GM12875 (cell line): ENCODE data around the gene ZBED5.

Experiments
- H3K4me3 ChIP-seq: one replicate; pipeline ENCODE4 v1.5.1; 2011; ENCODE audit warnings: low read depth, low read length, control low read depth
- CTCF ChIP-seq: IDR thresholded peaks from 2 replicates; pipeline ENCODE4 v1.5.1; 2011; ENCODE audit warnings: low read depth, mild to moderate bottlenecking, control low read depth, inconsistent platforms, low read length, moderate library complexity, borderline replicate concordance; ENCODE audit not compliant: insufficient read depth

Gene ZBED5

GRCh38 chr11:10857709-10858438 is at the start of gene ZBED5:
Gene ZBED5, minus strand, starts transcription at chr11:10858053. Its CDS starts 3,108 bp downstream, at chr11:10854945.
- H3K4me3 ChIP-seq: peak within 1 kb of the TSS; percentile 84
- no peak for TF ChIP-seq CTCF

DNA sequence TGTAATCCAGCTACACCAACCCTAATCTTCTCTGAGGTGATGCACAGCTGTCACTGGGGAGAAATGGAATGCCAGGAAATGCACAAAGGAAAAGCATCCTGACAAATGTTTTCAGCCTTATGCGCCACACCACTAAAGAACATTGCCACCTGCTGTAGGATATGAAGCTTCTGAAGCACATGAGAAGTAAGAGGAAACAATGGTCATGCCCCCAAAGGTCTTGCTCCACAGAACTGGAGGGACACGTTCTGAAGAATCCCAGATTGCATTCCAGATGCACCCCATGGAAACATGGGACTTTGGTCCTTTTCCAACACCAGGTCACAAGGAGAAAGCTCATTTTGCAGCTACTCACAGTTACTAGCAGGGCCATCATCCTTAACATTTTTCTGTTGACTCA is 48.7 kb upstream of the ZBED5 start:
- TF ChIP-seq CTCF: no peak
- no peak overlapping the region for H3K4me3 ChIP-seq

DNA sequence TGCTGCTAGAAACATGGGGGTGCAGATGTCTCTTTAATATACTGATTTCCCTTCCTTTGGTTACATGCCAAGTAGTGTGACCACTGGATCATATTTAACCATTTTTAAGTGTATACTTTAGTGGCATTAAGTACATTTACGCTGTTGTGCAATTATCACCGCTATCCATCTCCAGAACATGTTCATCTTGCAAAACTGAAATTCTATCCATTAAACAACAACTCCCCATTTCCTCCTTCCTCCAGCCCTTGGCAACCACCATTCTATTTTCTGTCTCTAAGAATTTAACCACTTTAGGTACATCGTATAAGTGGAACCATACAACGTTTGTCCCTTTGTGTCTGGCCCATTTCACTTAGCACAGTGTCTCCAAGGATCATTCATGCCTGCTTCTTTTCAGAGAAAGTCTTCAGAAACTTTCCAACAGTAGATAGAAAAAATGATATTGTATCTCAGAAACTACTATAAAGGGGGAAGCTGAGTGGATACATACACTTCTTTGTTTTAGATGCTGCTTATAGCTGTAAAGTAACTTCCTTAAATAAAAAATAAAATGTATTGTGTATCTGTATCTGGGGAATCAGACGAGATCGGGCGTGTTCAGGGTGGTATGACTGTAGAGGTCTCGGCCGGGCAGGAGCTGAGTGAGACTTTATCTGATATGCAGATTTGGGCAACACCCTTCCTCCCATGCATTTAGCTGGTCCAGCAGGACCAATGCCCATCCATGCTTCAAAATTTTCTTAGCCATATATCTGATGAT is 44.6 kb upstream of the ZBED5 start:
- no peak overlapping the region for H3K4me3 ChIP-seq
- no peak for TF ChIP-seq CTCF

- no peak for TF ChIP-seq CTCF
- H3K4me3 ChIP-seq: no peak overlapping the region
Observed at GRCh38 chr11:10900681-10901415, 43.0 kb upstream of the ZBED5 start.

DNA sequence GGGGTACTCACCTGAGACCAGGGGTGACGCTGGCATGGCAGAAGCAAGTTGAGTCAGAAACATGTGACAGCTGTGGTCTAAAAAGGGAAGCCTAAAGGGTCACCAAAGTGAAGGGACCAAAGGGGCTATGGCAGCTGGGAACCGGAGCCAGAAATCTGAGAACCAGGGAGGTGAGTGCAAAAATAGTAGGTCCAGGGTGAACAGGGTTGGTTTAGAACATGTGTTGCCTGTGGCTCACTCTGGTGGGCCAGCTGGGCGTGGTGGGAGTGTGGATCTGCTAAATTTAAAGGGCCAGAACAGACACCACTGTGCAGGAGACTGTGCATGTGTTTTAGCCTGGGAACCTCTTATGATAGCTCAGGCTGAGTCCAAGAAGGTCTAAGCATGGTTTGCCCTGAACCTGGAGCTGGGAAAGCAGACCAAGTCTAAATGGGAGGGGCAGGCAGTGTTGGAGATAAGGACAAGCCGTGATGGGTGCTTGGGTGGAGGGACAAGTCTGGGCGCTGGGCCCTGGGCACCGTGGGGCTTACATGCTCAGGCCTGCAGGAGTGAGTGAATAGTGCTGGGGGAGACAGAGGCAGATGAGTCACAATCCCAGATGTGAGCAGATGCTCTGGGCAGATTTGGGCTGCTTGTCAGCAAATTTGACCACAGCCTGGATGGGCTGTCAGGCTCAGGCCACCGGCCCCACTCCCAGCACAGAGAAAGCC is 41.4 kb upstream of the ZBED5 start:
- no peak overlapping the region for H3K4me3 ChIP-seq

DNA sequence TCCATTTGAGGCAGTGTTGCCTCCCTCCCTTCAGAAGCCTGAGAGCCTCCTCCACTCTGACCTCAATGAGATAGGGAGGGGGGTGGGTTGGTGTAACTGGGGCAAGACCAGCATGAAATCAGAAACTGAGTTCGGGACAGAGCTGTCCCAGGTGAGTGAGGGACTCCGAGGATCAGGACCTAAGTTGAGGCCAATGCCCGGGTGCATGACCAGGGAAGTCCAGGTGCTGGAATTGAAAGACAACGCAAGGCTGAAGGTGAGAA is 40.8 kb upstream of the ZBED5 start:
- no peak overlapping the region for H3K4me3 ChIP-seq
- TF ChIP-seq CTCF: no peak

More for the DNA sequence above, 41.4 kb upstream of the ZBED5 start:
- TF ChIP-seq CTCF: no peak
